GM12892 (cell line): ENCODE results near the gene PRPSAP1.

Experiments used
- POLR2A ChIP-seq: IDR thresholded peaks from 2 replicates; pipeline ENCODE4 v1.6.1; 2011; ENCODE audit warnings: low read depth, low read length, control low read depth
- POLR2AphosphoS5 ChIP-seq: IDR thresholded peaks from 2 replicates; pipeline ENCODE4 v1.6.1; 2011; ENCODE audit warnings: low read depth, low read length, control low read depth

- TF ChIP-seq POLR2A (no peak), POLR2AphosphoS5 (no peak)
These were observed 12.5 kb upstream of the PRPSAP1 start for GRCh38 chr17:76366247-76366646.
